Measurements from ENCODE around the gene RNASE12. TPM values are rescaled to one million over a fixed set of nuclear protein-coding genes. Genes with fewer than 3 reads are reported as not detected.
"Not testable (repeated sequence)": the region's sequence is repeated elsewhere in the genome, so short reads cannot be mapped to it uniquely, and the experiment has no call there.

Gene RNASE12
- polyA plus RNA-seq, 1 donor from 2014 or later: not detected

GRCh38 chr14:20607617-20608016, 16.4 kb upstream of the RNASE12 start:
- Mint-ChIP-seq H3K4me3 (peak overlapping the region in 1 of 4 donors; percentile 14), H3K36me3 (no peaks in the 10 kb centered on the region), H3K27ac (peak overlapping the region in 1 of 3 donors; percentile 37), H3K4me1 (peaks cover 2 to 4% (median 3%) of the 10 kb centered on the region in 3 donors), H3K9me3 (no peaks in the 10 kb centered on the region), H3K27me3 (no peaks in the 10 kb centered on the region)

GRCh38 chr14:20606902-20607242, 15.7 kb upstream of the RNASE12 start:
- no peak overlapping the region for H3K27ac Mint-ChIP-seq
- no peaks in the 10 kb centered on the region for H3K36me3 Mint-ChIP-seq
- H3K4me3 Mint-ChIP-seq: peak overlapping the region in 1 of 4 donors; percentile 43
- H3K9me3 Mint-ChIP-seq: no peaks in the 10 kb centered on the region
- no peaks in the 10 kb centered on the region for H3K27me3 Mint-ChIP-seq
- H3K4me1 Mint-ChIP-seq: peaks cover 2 to 4% (median 3%) of the 10 kb centered on the region in 3 donors

- Mint-ChIP-seq H3K27me3 (no peaks in the 10 kb centered on the region), H3K4me1 (peaks cover 2 to 4% (median 3%) of the 10 kb centered on the region in 3 donors), H3K27ac (no peak overlapping the region), H3K9me3 (no peaks in the 10 kb centered on the region), H3K36me3 (no peaks in the 10 kb centered on the region), H3K4me3 (peak overlapping the region in 1 of 4 donors; percentile 43)
Measured at GRCh38 chr14:20606190-20606901, 15.2 kb upstream of the RNASE12 start.

GRCh38 chr14:20603813-20604690, 12.9 kb upstream of the RNASE12 start:
- Mint-ChIP-seq H3K36me3 (no peaks in the 10 kb centered on the region), H3K27ac (peak overlapping the region in 1 of 3 donors; percentile 32), H3K4me3 (no peak overlapping the region), H3K9me3 (no peaks in the 10 kb centered on the region), H3K27me3 (no peaks in the 10 kb centered on the region), H3K4me1 (peaks cover 2 to 4% (median 3%) of the 10 kb centered on the region in 3 donors)

GRCh38 chr14:20602583-20602982, 11.4 kb upstream of the RNASE12 start:
- no peaks in the 10 kb centered on the region for H3K9me3 Mint-ChIP-seq
- H3K27ac Mint-ChIP-seq: no peak overlapping the region
- no peaks in the 10 kb centered on the region for H3K36me3 Mint-ChIP-seq
- H3K4me3 Mint-ChIP-seq: peak overlapping the region in 1 of 4 donors; percentile 19
- H3K4me1 Mint-ChIP-seq: peaks cover 0 to under 1% (median under 1%) of the 10 kb centered on the region in 3 donors
- H3K27me3 Mint-ChIP-seq: no peaks in the 10 kb centered on the region

- no peaks in the 10 kb centered on the region for H3K36me3 Mint-ChIP-seq
- H3K4me3 Mint-ChIP-seq: no peak overlapping the region
- no peak overlapping the region for H3K27ac Mint-ChIP-seq
- H3K9me3 Mint-ChIP-seq: no peaks in the 10 kb centered on the region
- H3K4me1 Mint-ChIP-seq: no peaks in the 10 kb centered on the region
- no peaks in the 10 kb centered on the region for H3K27me3 Mint-ChIP-seq
Measured at GRCh38 chr14:20601522-20601921, 10.3 kb upstream of the RNASE12 start.

GRCh38 chr14:20597108-20597507, 5.9 kb upstream of the RNASE12 start:
- Mint-ChIP-seq H3K9me3 (no peaks in the 10 kb centered on the region), H3K36me3 (no peaks in the 10 kb centered on the region), H3K27me3 (peaks cover 4% of the 10 kb centered on the region), H3K4me3 (no peak overlapping the region), H3K4me1 (no peaks in the 10 kb centered on the region), H3K27ac (no peak overlapping the region)

- not testable (repeated sequence) for H3K36me3 Mint-ChIP-seq, H3K9me3 Mint-ChIP-seq, H3K27me3 Mint-ChIP-seq, H3K4me1 Mint-ChIP-seq, H3K27ac Mint-ChIP-seq, H3K4me3 Mint-ChIP-seq
Measured at GRCh38 chr14:20595726-20596125, 4.5 kb upstream of the RNASE12 start.

GRCh38 chr14:20592574-20592973, 1.4 kb upstream of the RNASE12 start:
- H3K9me3 Mint-ChIP-seq: no peaks in the 10 kb centered on the region
- H3K27me3 Mint-ChIP-seq: peaks cover 7% of the 10 kb centered on the region
- H3K4me3 Mint-ChIP-seq: no peak overlapping the region
- peaks cover 2% of the 10 kb centered on the region for H3K36me3 Mint-ChIP-seq
- peaks cover 0 to 4% (median 0%) of the 10 kb centered on the region in 3 donors for H3K4me1 Mint-ChIP-seq
- no peak overlapping the region for H3K27ac Mint-ChIP-seq

- peaks cover 5% of the 10 kb centered on the region for H3K36me3 Mint-ChIP-seq
- peaks cover 0 to 5% (median 0%) of the 10 kb centered on the region in 3 donors for H3K4me1 Mint-ChIP-seq
- no peak within 1 kb of the TSS for H3K4me3 Mint-ChIP-seq
- H3K9me3 Mint-ChIP-seq: peaks cover 2 to 9% (median 2%) of the 10 kb centered on the region in 3 donors
- peaks cover 11% of the 10 kb centered on the region for H3K27me3 Mint-ChIP-seq
- H3K27ac Mint-ChIP-seq: no peak within 1 kb of the TSS
Measured at GRCh38 chr14:20587489-20588154, 3.6 kb downstream of the RNASE12 start, which contains the start of gene RNASE11. TSS of gene RNASE11 (minus strand) at chr14:20588001.

GRCh38 chr14:20583908-20584307, 7.3 kb downstream of the RNASE12 start:
- Mint-ChIP-seq H3K27ac (peak overlapping the region in 1 of 3 donors; percentile 40), H3K4me1 (peaks cover 0 to 5% (median 0%) of the 10 kb centered on the region in 3 donors), H3K9me3 (peaks cover 2 to 9% (median 2%) of the 10 kb centered on the region in 3 donors), H3K27me3 (peaks cover 11% of the 10 kb centered on the region), H3K36me3 (peaks cover 2% of the 10 kb centered on the region), H3K4me3 (no peak overlapping the region)

GRCh38 chr14:20583142-20583541, 8.0 kb downstream of the RNASE12 start:
- Mint-ChIP-seq H3K27me3 (peaks cover 11% of the 10 kb centered on the region), H3K4me1 (peaks cover 0 to 5% (median 0%) of the 10 kb centered on the region in 3 donors), H3K36me3 (peaks cover 4% of the 10 kb centered on the region), H3K27ac (no peak overlapping the region), H3K9me3 (peaks cover 2 to 9% (median 2%) of the 10 kb centered on the region in 3 donors), H3K4me3 (no peak overlapping the region)

GRCh38 chr14:20580242-20580641, 10.9 kb downstream of the RNASE12 start:
- Mint-ChIP-seq H3K4me1 (peaks cover 0 to 2% (median 0%) of the 10 kb centered on the region in 3 donors), H3K36me3 (peaks cover 2% of the 10 kb centered on the region), H3K4me3 (no peak overlapping the region), H3K27me3 (peaks cover 6% of the 10 kb centered on the region), H3K27ac (no peak overlapping the region), H3K9me3 (no peaks in the 10 kb centered on the region)

GRCh38 chr14:20578784-20579502, 12.2 kb downstream of the RNASE12 start:
- peaks cover 2% of the 10 kb centered on the region for H3K36me3 Mint-ChIP-seq

More at GRCh38 chr14:20578784-20579502, 12.2 kb downstream of the RNASE12 start:
- Mint-ChIP-seq H3K9me3 (no peaks in the 10 kb centered on the region), H3K27ac (no peak overlapping the region), H3K4me3 (no peak overlapping the region), H3K27me3 (peaks cover 2% of the 10 kb centered on the region), H3K4me1 (peaks cover 0 to 2% (median 0%) of the 10 kb centered on the region in 3 donors)

Measured in IgD-negative memory B cell (primary cell).